ENCODE measurements around the gene ALOX5AP.

The ALOX5AP gene

GRCh38 chr13:30753030-30753616 is 17.8 kb downstream of the ALOX5AP start:
- no peak for DNase-seq
- Histone ChIP-seq H3K27me3 (replicated peaks) (no peaks in the 10 kb centered on the region), H3K4me3 (ENCODE audit: low read depth, low read length) (no peak overlapping the region), H3K36me3 (replicated peaks) (no peaks in the 10 kb centered on the region), H3K27ac (no peak overlapping the region)
- TF ChIP-seq, protein P1, sequence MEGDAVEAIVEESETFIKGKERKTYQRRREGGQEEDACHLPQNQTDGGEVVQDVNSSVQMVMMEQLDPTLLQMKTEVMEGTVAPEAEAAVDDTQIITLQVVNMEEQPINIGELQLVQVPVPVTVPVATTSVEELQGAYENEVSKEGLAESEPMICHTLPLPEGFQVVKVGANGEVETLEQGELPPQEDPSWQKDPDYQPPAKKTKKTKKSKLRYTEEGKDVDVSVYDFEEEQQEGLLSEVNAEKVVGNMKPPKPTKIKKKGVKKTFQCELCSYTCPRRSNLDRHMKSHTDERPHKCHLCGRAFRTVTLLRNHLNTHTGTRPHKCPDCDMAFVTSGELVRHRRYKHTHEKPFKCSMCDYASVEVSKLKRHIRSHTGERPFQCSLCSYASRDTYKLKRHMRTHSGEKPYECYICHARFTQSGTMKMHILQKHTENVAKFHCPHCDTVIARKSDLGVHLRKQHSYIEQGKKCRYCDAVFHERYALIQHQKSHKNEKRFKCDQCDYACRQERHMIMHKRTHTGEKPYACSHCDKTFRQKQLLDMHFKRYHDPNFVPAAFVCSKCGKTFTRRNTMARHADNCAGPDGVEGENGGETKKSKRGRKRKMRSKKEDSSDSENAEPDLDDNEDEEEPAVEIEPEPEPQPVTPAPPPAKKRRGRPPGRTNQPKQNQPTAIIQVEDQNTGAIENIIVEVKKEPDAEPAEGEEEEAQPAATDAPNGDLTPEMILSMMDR (IDR thresholded peaks at IDR 0.05; ENCODE audit: low read depth, low read length, missing control alignments): no peak
- in situ Hi-C loops (cut with HindIII; ENCODE audit: low pct_ligation_motif_present, low sequenced_read_pairs): no loop called here

GRCh38 chr13:30755678-30756077 is 20.3 kb downstream of the ALOX5AP start:
- DNase-seq: no peak
- no peaks in the 10 kb centered on the region for H3K36me3 ChIP-seq (replicated peaks)
- H3K4me3 ChIP-seq (ENCODE audit: low read depth, low read length): no peak overlapping the region
- in situ Hi-C loops (cut with HindIII; ENCODE audit: low pct_ligation_motif_present, low sequenced_read_pairs): no loop called here
- no peaks in the 10 kb centered on the region for H3K27me3 ChIP-seq (replicated peaks)
- no peak overlapping the region for H3K27ac ChIP-seq
- TF ChIP-seq, protein P1 (IDR thresholded peaks at IDR 0.05; ENCODE audit: low read depth, low read length, missing control alignments): no peak

DNA sequence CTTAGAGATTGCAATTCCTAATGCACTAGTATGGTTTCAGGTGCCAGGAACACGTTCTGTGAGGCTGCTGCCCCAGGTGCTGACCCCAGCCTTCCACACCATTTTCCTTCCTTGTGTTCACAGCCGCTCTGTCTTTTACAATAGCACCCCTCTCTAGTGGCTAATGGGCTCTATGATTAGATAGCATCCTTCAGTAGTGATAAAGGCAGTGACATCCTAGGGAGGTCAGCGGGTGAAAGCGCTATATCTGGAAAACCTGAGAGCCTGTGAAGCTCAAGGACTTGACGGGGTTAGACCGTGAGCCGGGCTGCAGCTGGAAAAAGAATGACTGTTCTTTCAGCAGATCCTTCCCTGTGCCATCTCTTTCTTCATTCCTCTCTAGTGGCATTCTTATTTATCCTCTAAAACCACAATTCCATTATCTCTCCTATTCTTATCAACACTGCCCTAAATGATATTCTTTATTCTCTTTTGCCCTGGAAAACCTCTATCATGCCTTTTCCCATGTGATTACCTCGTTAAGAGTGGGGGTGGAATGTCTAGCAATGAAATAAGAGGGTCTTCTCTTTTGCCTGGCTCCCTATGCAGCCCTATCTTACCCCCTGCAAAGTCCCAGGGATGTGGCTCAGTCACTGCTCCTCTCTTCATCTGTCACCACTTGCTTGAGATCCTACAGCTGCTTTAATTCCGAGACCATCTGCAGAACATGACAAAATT is 21.8 kb downstream of the ALOX5AP start:
- TF ChIP-seq, protein P1 (IDR thresholded peaks at IDR 0.05; ENCODE audit: low read depth, low read length, missing control alignments): no peak
- DNase-seq: no peak
- Histone ChIP-seq H3K4me3 (ENCODE audit: low read depth, low read length) (no peak overlapping the region), H3K27ac (no peak overlapping the region), H3K27me3 (replicated peaks) (no peaks in the 10 kb centered on the region), H3K36me3 (replicated peaks) (no peaks in the 10 kb centered on the region)
- in situ Hi-C loops (cut with HindIII; ENCODE audit: low pct_ligation_motif_present, low sequenced_read_pairs): no loop called here

GRCh38 chr13:30759748-30760147 is 24.4 kb downstream of the ALOX5AP start:
- peak; percentile 34 for DNase-seq
- H3K4me3 ChIP-seq (ENCODE audit: low read depth, low read length): no peak overlapping the region
- no peaks in the 10 kb centered on the region for H3K27me3 ChIP-seq (replicated peaks)
- in situ Hi-C loops (cut with HindIII; ENCODE audit: low pct_ligation_motif_present, low sequenced_read_pairs): no loop called here
- no peaks in the 10 kb centered on the region for H3K36me3 ChIP-seq (replicated peaks)
- TF ChIP-seq, protein P1 (IDR thresholded peaks at IDR 0.05; ENCODE audit: low read depth, low read length, missing control alignments): no peak
- H3K27ac ChIP-seq: no peak overlapping the region

GRCh38 chr13:30762643-30763042 is 27.3 kb downstream of the ALOX5AP start:
- H3K27me3 ChIP-seq (replicated peaks): no peaks in the 10 kb centered on the region
- TF ChIP-seq, protein P1 (IDR thresholded peaks at IDR 0.05; ENCODE audit: low read depth, low read length, missing control alignments): no peak
- no peaks in the 10 kb centered on the region for H3K36me3 ChIP-seq (replicated peaks)
- in situ Hi-C loops (cut with HindIII; ENCODE audit: low pct_ligation_motif_present, low sequenced_read_pairs): no loop called here
- H3K27ac ChIP-seq: no peak overlapping the region
- no peak for DNase-seq
- H3K4me3 ChIP-seq (ENCODE audit: low read depth, low read length): no peak overlapping the region

Data from brain microvascular endothelial cell (primary cell).